ENCODE results near the gene CA11. TPM values are rescaled to one million over a fixed set of nuclear protein-coding genes. Genes with fewer than 3 reads are reported as not detected.

The CA11 gene
- total and polyA plus RNA-seq, 2 experiments from 2014 or later, result 8.8 to 29.7 TPM

DNA sequence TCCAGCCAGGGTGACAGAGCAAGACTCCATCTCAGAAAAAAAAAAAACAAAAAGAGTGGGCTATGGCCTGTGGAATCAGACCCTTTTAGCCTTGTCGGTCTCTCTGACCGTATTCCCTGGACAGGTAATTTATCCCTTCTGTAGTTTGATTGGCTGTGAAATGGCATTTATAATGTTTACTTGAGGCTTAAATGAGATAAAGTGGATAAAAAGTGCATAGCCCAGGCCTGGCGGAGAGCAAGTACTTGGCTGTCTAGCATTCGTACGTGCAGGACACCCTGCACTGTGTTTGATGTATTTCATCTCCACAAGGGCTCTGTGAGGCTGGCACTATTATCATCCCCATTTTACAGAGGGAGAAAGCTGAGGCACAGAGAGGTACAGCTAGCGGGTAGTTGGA lies 19.8 kb upstream of the CA11 start:
- no peaks in the 10 kb centered on the region for H4K20me1 ChIP-seq (replicated peaks; ENCODE audit: insufficient read depth)
- no peak overlapping the region for H2AFZ ChIP-seq
- H3K9me2 ChIP-seq (ENCODE audit: insufficient read depth), result no peaks in the 10 kb centered on the region
- no peak overlapping the region for H3K27ac ChIP-seq (ENCODE audit: low read depth)
- peaks cover 3% of the 10 kb centered on the region for H3K27me3 Mint-ChIP-seq (ENCODE audit: insufficient read depth, low read depth, poor library complexity)
- DNase-seq (ENCODE audit: low spot score) (no peak), ATAC-seq (no peak)
- H3K4me1 Mint-ChIP-seq, result no peaks in the 10 kb centered on the region
- H3K4me2 ChIP-seq, result no peak overlapping the region
- H3K36me3 Mint-ChIP-seq (ENCODE audit: low read depth), result peaks cover 3% of the 10 kb centered on the region; the same call in 2 of the 3 replicates
- no peaks in the 10 kb centered on the region for H3K4me1 ChIP-seq (ENCODE audit: insufficient read depth)
- H3K4me3 ChIP-seq, result no peak overlapping the region
- H3K4me3 Mint-ChIP-seq, result no peak overlapping the region
- H3K27ac Mint-ChIP-seq, result no peak overlapping the region
- no peaks in the 10 kb centered on the region for H3K27me3 ChIP-seq (ENCODE audit: insufficient read depth)
- no peaks in the 10 kb centered on the region for H3F3A ChIP-seq (replicated peaks; ENCODE audit: low read depth)
- peaks cover 15% of the 10 kb centered on the region for H3K9me3 Mint-ChIP-seq
- no peak for TF ChIP-seq STAT1 (IDR thresholded peaks at IDR 0.05; ENCODE audit: unreplicated experiment)
- TF ChIP-seq POLR2AphosphoS5 (IDR thresholded peaks at IDR 0.05; ENCODE audit: low read depth), result no peak
- TF ChIP-seq, protein P1, sequence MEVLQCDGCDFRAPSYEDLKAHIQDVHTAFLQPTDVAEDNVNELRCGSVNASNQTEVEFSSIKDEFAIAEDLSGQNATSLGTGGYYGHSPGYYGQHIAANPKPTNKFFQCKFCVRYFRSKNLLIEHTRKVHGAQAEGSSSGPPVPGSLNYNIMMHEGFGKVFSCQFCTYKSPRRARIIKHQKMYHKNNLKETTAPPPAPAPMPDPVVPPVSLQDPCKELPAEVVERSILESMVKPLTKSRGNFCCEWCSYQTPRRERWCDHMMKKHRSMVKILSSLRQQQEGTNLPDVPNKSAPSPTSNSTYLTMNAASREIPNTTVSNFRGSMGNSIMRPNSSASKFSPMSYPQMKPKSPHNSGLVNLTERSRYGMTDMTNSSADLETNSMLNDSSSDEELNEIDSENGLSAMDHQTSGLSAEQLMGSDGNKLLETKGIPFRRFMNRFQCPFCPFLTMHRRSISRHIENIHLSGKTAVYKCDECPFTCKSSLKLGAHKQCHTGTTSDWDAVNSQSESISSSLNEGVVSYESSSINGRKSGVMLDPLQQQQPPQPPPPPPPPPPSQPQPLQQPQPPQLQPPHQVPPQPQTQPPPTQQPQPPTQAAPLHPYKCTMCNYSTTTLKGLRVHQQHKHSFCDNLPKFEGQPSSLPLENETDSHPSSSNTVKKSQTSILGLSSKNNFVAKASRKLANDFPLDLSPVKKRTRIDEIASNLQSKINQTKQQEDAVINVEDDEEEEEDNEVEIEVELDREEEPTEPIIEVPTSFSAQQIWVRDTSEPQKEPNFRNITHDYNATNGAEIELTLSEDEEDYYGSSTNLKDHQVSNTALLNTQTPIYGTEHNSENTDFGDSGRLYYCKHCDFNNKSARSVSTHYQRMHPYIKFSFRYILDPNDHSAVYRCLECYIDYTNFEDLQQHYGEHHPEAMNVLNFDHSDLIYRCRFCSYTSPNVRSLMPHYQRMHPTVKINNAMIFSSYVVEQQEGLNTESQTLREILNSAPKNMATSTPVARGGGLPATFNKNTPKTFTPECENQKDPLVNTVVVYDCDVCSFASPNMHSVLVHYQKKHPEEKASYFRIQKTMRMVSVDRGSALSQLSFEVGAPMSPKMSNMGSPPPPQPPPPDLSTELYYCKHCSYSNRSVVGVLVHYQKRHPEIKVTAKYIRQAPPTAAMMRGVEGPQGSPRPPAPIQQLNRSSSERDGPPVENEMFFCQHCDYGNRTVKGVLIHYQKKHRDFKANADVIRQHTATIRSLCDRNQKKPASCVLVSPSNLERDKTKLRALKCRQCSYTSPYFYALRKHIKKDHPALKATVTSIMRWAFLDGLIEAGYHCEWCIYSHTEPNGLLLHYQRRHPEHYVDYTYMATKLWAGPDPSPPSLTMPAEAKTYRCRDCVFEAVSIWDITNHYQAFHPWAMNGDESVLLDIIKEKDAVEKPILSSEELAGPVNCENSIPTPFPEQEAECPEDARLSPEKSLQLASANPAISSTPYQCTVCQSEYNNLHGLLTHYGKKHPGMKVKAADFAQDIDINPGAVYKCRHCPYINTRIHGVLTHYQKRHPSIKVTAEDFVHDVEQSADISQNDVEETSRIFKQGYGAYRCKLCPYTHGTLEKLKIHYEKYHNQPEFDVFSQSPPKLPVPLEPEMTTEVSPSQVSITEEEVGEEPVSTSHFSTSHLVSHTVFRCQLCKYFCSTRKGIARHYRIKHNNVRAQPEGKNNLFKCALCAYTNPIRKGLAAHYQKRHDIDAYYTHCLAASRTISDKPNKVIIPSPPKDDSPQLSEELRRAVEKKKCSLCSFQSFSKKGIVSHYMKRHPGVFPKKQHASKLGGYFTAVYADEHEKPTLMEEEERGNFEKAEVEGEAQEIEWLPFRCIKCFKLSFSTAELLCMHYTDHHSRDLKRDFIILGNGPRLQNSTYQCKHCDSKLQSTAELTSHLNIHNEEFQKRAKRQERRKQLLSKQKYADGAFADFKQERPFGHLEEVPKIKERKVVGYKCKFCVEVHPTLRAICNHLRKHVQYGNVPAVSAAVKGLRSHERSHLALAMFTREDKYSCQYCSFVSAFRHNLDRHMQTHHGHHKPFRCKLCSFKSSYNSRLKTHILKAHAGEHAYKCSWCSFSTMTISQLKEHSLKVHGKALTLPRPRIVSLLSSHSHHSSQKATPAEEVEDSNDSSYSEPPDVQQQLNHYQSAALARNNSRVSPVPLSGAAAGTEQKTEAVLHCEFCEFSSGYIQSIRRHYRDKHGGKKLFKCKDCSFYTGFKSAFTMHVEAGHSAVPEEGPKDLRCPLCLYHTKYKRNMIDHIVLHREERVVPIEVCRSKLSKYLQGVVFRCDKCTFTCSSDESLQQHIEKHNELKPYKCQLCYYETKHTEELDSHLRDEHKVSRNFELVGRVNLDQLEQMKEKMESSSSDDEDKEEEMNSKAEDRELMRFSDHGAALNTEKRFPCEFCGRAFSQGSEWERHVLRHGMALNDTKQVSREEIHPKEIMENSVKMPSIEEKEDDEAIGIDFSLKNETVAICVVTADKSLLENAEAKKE (CRISPR knock-in tag; IDR thresholded peaks at IDR 0.05), result no peak
- no peak for TF ChIP-seq CTCF (conservative IDR thresholded peaks at IDR 0.05; ENCODE audit: low read depth in 2 of 2)
- no peak for TF ChIP-seq NANOG (IDR thresholded peaks at IDR 0.05; ENCODE audit: borderline replicate concordance)
- no peak for TF ChIP-seq CREB1 (CRISPR knock-in tag; IDR thresholded peaks at IDR 0.05; ENCODE audit: low read depth)
- no peak for TF ChIP-seq ZNF331 (CRISPR knock-in tag; IDR thresholded peaks at IDR 0.05; ENCODE audit: low read depth)
- TF ChIP-seq EZH2phosphoT487 (IDR thresholded peaks at IDR 0.05; ENCODE audit: unreplicated experiment), result no peak
- TF ChIP-seq, protein P2, sequence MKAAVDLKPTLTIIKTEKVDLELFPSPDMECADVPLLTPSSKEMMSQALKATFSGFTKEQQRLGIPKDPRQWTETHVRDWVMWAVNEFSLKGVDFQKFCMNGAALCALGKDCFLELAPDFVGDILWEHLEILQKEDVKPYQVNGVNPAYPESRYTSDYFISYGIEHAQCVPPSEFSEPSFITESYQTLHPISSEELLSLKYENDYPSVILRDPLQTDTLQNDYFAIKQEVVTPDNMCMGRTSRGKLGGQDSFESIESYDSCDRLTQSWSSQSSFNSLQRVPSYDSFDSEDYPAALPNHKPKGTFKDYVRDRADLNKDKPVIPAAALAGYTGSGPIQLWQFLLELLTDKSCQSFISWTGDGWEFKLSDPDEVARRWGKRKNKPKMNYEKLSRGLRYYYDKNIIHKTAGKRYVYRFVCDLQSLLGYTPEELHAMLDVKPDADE (IDR thresholded peaks at IDR 0.05), result no peak
- no peak for TF ChIP-seq ZNF114 (CRISPR knock-in tag; IDR thresholded peaks at IDR 0.05)
- no peak for TF ChIP-seq REST (IDR thresholded peaks at IDR 0.05; ENCODE audit: unreplicated experiment)
- TF ChIP-seq JUNB (IDR thresholded peaks at IDR 0.05; ENCODE audit: unreplicated experiment), result no peak
- TF ChIP-seq EZH2 (IDR thresholded peaks at IDR 0.05; ENCODE audit: low read depth, unreplicated experiment), result no peak
- no peaks in the 10 kb centered on the region for H3K79me2 ChIP-seq (replicated peaks; ENCODE audit: insufficient read depth)
- H3K36me3 ChIP-seq (ENCODE audit: insufficient read depth), result no peaks in the 10 kb centered on the region

All from GM23338 (cell line).